ENCODE data around the gene PCDHGC4.

Gene PCDHGC4

GRCh38 chr5:141484641-141485311, at the start of gene PCDHGC4:
TSS of gene PCDHGC4 (plus strand) at chr5:141485030. CDS start at chr5:141485174, 144 bp downstream.
- peak within 1 kb of the TSS; percentile 93 to 99 (median 97) for H3K4me2 ChIP-seq
- no peaks in the 10 kb centered on the region for H3K27me3 ChIP-seq
- peaks cover 5 to 100% (median 85%) of the 10 kb centered on the region in 11 experiments; a peak in 17 of 22 replicates for H4K20me1 ChIP-seq
- peak within 1 kb of the TSS; percentile 39 to 76 (median 66); a peak in 20 of 22 replicates for H3K9ac ChIP-seq
- TF ChIP-seq Cebpa-rat (IDR thresholded peaks at IDR 0.05) = no peak
- peak within 1 kb of the TSS in 7 of 11 experiments; percentile 16 to 65 (median 44); a peak in 11 of 22 replicates for H3K27ac ChIP-seq
- peaks cover 0 to 14% (median 0%) of the 10 kb centered on the region in 11 experiments; a peak in 4 of 22 replicates for H3K9me3 ChIP-seq (replicated peaks in 1 of 11)
- H3K4me3 ChIP-seq = peak within 1 kb of the TSS; percentile 46 to 66 (median 57)
- H3K36me3 ChIP-seq = peaks cover 13 to 90% (median 53%) of the 10 kb centered on the region in 11 experiments
- peaks cover 87 to 100% (median 97%) of the 10 kb centered on the region in 10 experiments for H3K4me1 ChIP-seq

- Histone ChIP-seq H3K27ac (no peak overlapping the region), H3K9ac (no peak overlapping the region), H3K4me3 (no peak overlapping the region), H3K27me3 (no peaks in the 10 kb centered on the region), H3K9me3 (replicated peaks in 1 of 11) (peaks cover 60 to 94% (median 82%) of the 10 kb centered on the region in 11 experiments), H3K36me3 (peaks cover 0 to 40% (median 29%) of the 10 kb centered on the region in 11 experiments; a peak in 18 of 22 replicates), H3K4me1 (peaks cover 0 to 15% (median 0%) of the 10 kb centered on the region in 10 experiments; a peak in 4 of 20 replicates), H4K20me1 (no peaks in the 10 kb centered on the region), H3K4me2 (no peak overlapping the region)
- no peak for TF ChIP-seq Cebpa-rat (IDR thresholded peaks at IDR 0.05)
These were observed 47.6 kb upstream of the PCDHGC4 start for GRCh38 chr5:141437221-141437620.

- Histone ChIP-seq H3K4me3 (no peak overlapping the region), H3K27me3 (no peaks in the 10 kb centered on the region), H3K4me2 (no peak overlapping the region), H3K36me3 (peaks cover 0 to 31% (median 19%) of the 10 kb centered on the region in 11 experiments; a peak in 16 of 22 replicates), H3K9me3 (replicated peaks in 1 of 11) (peaks cover 38 to 73% (median 60%) of the 10 kb centered on the region in 11 experiments), H3K4me1 (peaks cover 0 to 16% (median 0%) of the 10 kb centered on the region in 10 experiments; a peak in 7 of 20 replicates), H3K27ac (no peak overlapping the region), H4K20me1 (no peaks in the 10 kb centered on the region), H3K9ac (no peak overlapping the region)
- TF ChIP-seq Cebpa-rat (IDR thresholded peaks at IDR 0.05) = no peak
These were observed 45.3 kb upstream of the PCDHGC4 start for GRCh38 chr5:141439411-141440141.

- no peak overlapping the region for H3K4me3 ChIP-seq
- no peaks in the 10 kb centered on the region for H4K20me1 ChIP-seq
- no peaks in the 10 kb centered on the region for H3K27me3 ChIP-seq
- H3K4me1 ChIP-seq = peaks cover 0 to 16% (median 0%) of the 10 kb centered on the region in 10 experiments; a peak in 7 of 20 replicates
- H3K36me3 ChIP-seq = peaks cover 0 to 31% (median 19%) of the 10 kb centered on the region in 11 experiments; a peak in 16 of 22 replicates
- no peak overlapping the region for H3K4me2 ChIP-seq
- no peak for TF ChIP-seq Cebpa-rat (IDR thresholded peaks at IDR 0.05)
- H3K27ac ChIP-seq = no peak overlapping the region
- no peak overlapping the region for H3K9ac ChIP-seq
- peaks cover 35 to 65% (median 53%) of the 10 kb centered on the region in 11 experiments for H3K9me3 ChIP-seq (replicated peaks in 1 of 11)
These were observed 44.5 kb upstream of the PCDHGC4 start for GRCh38 chr5:141440341-141440740.

GRCh38 chr5:141441571-141442170, 43.2 kb upstream of the PCDHGC4 start:
- Histone ChIP-seq H3K27ac (no peak overlapping the region), H3K27me3 (no peaks in the 10 kb centered on the region), H3K9ac (no peak overlapping the region), H3K4me3 (0 out of 20 replicates have a peak overlapping the region, but pooled peaks of 1 of the 10 experiments have one; percentile 11), H3K4me2 (no peak overlapping the region; a peak in 1 of 22 replicates), H3K4me1 (peaks cover 0 to 16% (median 0%) of the 10 kb centered on the region in 10 experiments; a peak in 7 of 20 replicates), H3K36me3 (peaks cover 0 to 31% (median 19%) of the 10 kb centered on the region in 11 experiments; a peak in 16 of 22 replicates), H4K20me1 (no peaks in the 10 kb centered on the region), H3K9me3 (replicated peaks in 1 of 11) (peaks cover 34 to 52% (median 42%) of the 10 kb centered on the region in 11 experiments)
- TF ChIP-seq Cebpa-rat (IDR thresholded peaks at IDR 0.05) = no peak

GRCh38 chr5:141465351-141465750, 19.5 kb upstream of the PCDHGC4 start:
- no peak overlapping the region for H3K27ac ChIP-seq
- peaks cover 0 to 8% (median 0%) of the 10 kb centered on the region in 11 experiments; a peak in 3 of 22 replicates for H3K9me3 ChIP-seq (replicated peaks in 1 of 11)
- H3K4me3 ChIP-seq = no peak overlapping the region
- H3K36me3 ChIP-seq = peaks cover 0 to 9% (median 0%) of the 10 kb centered on the region in 11 experiments; a peak in 1 of 22 replicates
- peak overlapping the region in 2 of 11 experiments; percentile 32 to 34; a peak in 3 of 22 replicates for H3K4me2 ChIP-seq
- TF ChIP-seq Cebpa-rat (IDR thresholded peaks at IDR 0.05) = no peak
- no peaks in the 10 kb centered on the region for H3K27me3 ChIP-seq
- H4K20me1 ChIP-seq = no peaks in the 10 kb centered on the region
- peaks cover 0 to 30% (median 0%) of the 10 kb centered on the region in 10 experiments; a peak in 5 of 20 replicates for H3K4me1 ChIP-seq
- no peak overlapping the region for H3K9ac ChIP-seq

- Histone ChIP-seq H3K4me2 (peak within 1 kb of the TSS; percentile 89 to 99 (median 97)), H3K4me1 (peaks cover 36 to 54% (median 44%) of the 10 kb centered on the region in 10 experiments), H3K9me3 (replicated peaks in 1 of 11) (no peaks in the 10 kb centered on the region), H3K27ac (peak within 1 kb of the TSS in 10 of 11 experiments; percentile 52 to 85 (median 79); a peak in 21 of 22 replicates), H4K20me1 (peaks cover 0 to 41% (median 39%) of the 10 kb centered on the region in 11 experiments; a peak in 18 of 22 replicates), H3K4me3 (peak within 1 kb of the TSS; percentile 67 to 87 (median 78)), H3K9ac (peak within 1 kb of the TSS; percentile 73 to 90 (median 84)), H3K36me3 (peaks cover 0 to 39% (median 20%) of the 10 kb centered on the region in 11 experiments; a peak in 13 of 22 replicates), H3K27me3 (peaks cover 0 to 25% (median 11%) of the 10 kb centered on the region in 11 experiments; a peak in 8 of 22 replicates)
- TF ChIP-seq Cebpa-rat (IDR thresholded peaks at IDR 0.05) = no peak
These were observed 9.2 kb upstream of the PCDHGC4 start, which contains the start of gene PCDHGC3 for GRCh38 chr5:141475625-141476131. TSS of gene PCDHGC3 (plus strand) at chr5:141475966. CDS start at chr5:141476117, 151 bp downstream.

Data from BLaER1 treated with 17β-estradiol and CSF1 and Interleukin-3, amounts not matched to agents 10 nM and 100 nM (cell line).